Hematopoietic multipotent progenitor cell treated with erythropoietin and hydrocortisone succinate and interleukin-3 and kit ligand, for 17 days (in vitro differentiated cells): ENCODE results near the gene KRTCAP3.
"Not testable (repeated sequence)": the region's sequence is repeated elsewhere in the genome, so short reads cannot be mapped to it uniquely, and the experiment has no call there.

Source experiments
- DNase-seq: peaks from one replicate; pipeline ENCODE4 v3.0.0-alpha.2; 2015; ENCODE audit warnings: low spot score

The KRTCAP3 gene

GRCh38 chr2:27441958-27442919 lies at the start of gene KRTCAP3:
Gene KRTCAP3 (plus strand): TSS chr2:27442381. CDS start chr2:27442413, 32 bp downstream.
- peak; percentile 35 for DNase-seq

GRCh38 chr2:27393225-27393624 lies 49.0 kb upstream of the KRTCAP3 start:
- no peak for DNase-seq

- DNase-seq = no peak
Observed at GRCh38 chr2:27398962-27399361, 43.2 kb upstream of the KRTCAP3 start.

GRCh38 chr2:27400348-27401135 lies 41.6 kb upstream of the KRTCAP3 start:
- no peak for DNase-seq

- DNase-seq = peak; percentile 62
Observed at GRCh38 chr2:27407798-27408491, 34.2 kb upstream of the KRTCAP3 start.

GRCh38 chr2:27408601-27409320 lies 33.4 kb upstream of the KRTCAP3 start:
- DNase-seq = peak; percentile 20

- DNase-seq = peak; percentile 96
Observed at GRCh38 chr2:27409321-27410073, 32.7 kb upstream of the KRTCAP3 start, which contains the start of gene PPM1G. Gene PPM1G (minus strand): TSS chr2:27409591. CDS start chr2:27409422, 169 bp downstream.

- no peak for DNase-seq
Observed at GRCh38 chr2:27412419-27413152, 29.6 kb upstream of the KRTCAP3 start.

GRCh38 chr2:27416151-27416550 lies 26.0 kb upstream of the KRTCAP3 start:
- DNase-seq = no peak

- DNase-seq = no peak
Observed at GRCh38 chr2:27420996-27421395, 21.2 kb upstream of the KRTCAP3 start.

GRCh38 chr2:27421660-27422250 lies 20.4 kb upstream of the KRTCAP3 start:
- no peak for DNase-seq

- DNase-seq = no peak
Observed at GRCh38 chr2:27422958-27423357, 19.2 kb upstream of the KRTCAP3 start.

GRCh38 chr2:27425039-27425438 lies 17.1 kb upstream of the KRTCAP3 start:
- not testable (repeated sequence) for DNase-seq

GRCh38 chr2:27427863-27428212 lies 14.3 kb upstream of the KRTCAP3 start:
- DNase-seq = no peak

GRCh38 chr2:27428213-27428977 lies 13.8 kb upstream of the KRTCAP3 start, which contains the start of gene NRBP1:
Gene NRBP1 (plus strand): TSS chr2:27428631. CDS start chr2:27433274, 4,643 bp downstream.
- DNase-seq = peak; percentile 94

GRCh38 chr2:27428978-27429541 lies 13.1 kb upstream of the KRTCAP3 start:
- peak; percentile 86 for DNase-seq

- DNase-seq = peak; percentile 34
Observed at GRCh38 chr2:27431395-27431794, 10.8 kb upstream of the KRTCAP3 start.

- no peak for DNase-seq
Observed at GRCh38 chr2:27435628-27436027, 6.6 kb upstream of the KRTCAP3 start.
